NCI-H2171 (cell line): ENCODE results near the gene GPC6.
"Not testable (repeated sequence)": the region's sequence is repeated elsewhere in the genome, so short reads cannot be mapped to it uniquely, and the experiment has no call there.

Source experiments
- DNase-seq: peaks from one replicate; lab custom pipeline; 2025; lab: John Stamatoyannopoulos, UW

Gene GPC6

GRCh38 chr13:94323764-94324758 lies 1097.5 kb downstream of the GPC6 start:
- DNase-seq: no peak

- DNase-seq: no peak
Observed at GRCh38 chr13:94324767-94325540, 1098.3 kb downstream of the GPC6 start.

GRCh38 chr13:94325650-94326049 lies 1099.0 kb downstream of the GPC6 start:
- DNase-seq: no peak

GRCh38 chr13:94327318-94327717 lies 1100.7 kb downstream of the GPC6 start:
- no peak for DNase-seq

DNA sequence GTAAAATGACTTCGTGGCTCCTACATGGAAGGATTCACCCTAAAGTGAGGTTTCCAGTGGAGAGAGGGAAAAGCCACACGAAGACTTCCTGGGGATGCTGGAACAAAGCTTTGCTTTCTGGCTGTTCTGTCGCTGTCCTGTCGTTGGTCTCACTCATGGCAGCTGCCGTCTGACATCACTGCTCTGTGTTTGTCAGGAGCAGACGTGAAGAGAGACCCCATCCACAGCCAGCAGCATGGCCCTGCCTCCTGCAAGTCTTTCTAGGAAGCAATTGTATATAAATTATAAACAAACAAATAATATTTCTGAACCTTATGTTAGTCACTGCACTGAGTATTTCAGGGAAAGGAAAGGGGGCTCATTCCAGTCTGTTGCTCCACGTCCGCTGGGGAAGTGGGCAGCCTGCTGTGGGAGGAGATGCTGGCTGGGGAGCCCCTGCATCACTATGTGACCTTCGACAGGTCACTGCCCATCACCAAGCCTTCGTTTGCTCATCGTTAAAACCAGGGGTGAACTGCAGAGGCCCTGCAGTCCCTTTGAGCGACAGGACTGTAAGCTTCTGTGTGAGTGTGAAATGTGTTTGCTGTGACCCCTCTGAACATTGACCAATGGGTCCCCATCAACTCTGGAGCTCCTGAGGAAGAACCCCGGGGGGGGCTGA lies 1101.9 kb downstream of the GPC6 start:
- no peak for DNase-seq

GRCh38 chr13:94329277-94329676 lies 1102.7 kb downstream of the GPC6 start:
- DNase-seq: no peak

DNA sequence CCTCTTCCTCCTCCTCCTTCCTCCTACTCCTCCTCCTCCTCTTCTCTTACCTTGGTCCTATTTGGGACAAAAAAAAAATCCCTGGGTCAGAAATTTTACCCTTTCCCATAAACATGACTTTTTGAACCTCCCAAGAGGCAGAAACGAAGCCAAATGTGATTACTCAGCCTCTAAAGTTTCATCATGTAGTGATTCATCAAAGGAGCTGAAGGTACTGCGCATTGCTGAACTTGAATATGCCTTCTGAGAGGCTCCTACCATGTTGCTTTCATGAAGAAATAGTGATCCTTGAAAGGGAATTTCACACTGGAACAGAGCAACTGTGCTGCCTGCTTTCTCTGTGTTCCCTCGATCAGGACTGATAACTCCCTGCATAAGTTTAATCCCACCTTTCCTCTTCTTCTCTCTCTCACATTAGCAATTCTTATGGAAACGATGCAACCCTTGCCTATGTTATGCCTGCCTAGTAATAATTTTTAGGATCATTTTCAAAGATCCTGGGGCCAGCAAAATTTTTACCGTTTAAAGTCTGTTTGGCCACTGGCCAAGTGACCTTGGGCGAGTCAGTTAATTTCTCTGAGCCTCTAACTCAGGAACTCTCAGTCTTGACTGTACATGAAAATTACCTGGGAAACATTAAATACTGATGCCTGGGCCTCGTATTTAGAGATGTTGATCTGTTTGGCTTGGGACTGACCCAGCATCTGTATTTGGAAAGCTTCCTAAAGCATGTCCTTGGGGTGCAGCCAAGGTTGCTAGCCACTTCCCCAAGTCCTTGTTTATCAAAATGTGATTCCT lies 1103.3 kb downstream of the GPC6 start:
- DNase-seq: no peak

- DNase-seq: no peak
Observed at GRCh38 chr13:94330552-94331071, 1104.0 kb downstream of the GPC6 start.

- no peak for DNase-seq
Observed at GRCh38 chr13:94331281-94331680, 1104.7 kb downstream of the GPC6 start.

- DNase-seq: no peak
Observed at GRCh38 chr13:94332359-94333096, 1105.9 kb downstream of the GPC6 start.

DNA sequence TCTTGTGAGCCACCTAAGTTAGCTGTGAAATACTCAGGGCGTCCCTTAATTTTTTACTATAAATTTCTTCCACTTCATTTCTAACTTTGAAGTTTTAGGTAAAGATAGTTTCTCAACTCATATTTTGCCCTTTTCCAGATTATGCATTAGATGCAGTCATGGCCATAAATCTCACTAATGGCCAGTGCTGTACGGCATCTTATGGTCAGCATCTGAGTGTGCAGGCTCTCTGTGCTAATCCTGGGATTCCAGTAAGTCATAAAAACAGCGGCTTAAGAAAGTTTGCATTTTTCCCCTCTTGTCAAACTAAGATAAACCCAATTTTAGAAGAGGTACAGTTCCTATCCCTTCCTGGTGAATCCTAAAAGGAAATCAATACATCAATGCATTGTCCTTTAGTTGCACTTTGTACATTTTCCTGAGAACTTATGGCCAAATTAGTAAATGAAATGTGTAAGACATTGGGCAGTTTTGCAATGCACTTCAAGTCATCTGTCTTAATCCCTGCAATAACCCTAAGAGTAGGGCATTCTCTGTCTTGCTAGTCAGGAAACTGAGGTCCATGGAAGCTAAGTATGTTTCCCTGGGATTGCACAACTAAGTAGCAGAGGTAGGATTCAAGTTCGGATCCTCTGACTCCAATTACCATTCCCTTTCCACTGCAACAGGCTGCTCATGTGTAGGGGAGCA lies 1106.7 kb downstream of the GPC6 start:
- no peak for DNase-seq

- DNase-seq: no peak
Observed at GRCh38 chr13:94335761-94336526, 1109.3 kb downstream of the GPC6 start.

GRCh38 chr13:94339116-94339687 lies 1112.6 kb downstream of the GPC6 start:
- DNase-seq: no peak

- no peak for DNase-seq
Observed at GRCh38 chr13:94342436-94343242, 1116.0 kb downstream of the GPC6 start.

GRCh38 chr13:94343243-94343585 lies 1116.6 kb downstream of the GPC6 start:
- no peak for DNase-seq

DNA sequence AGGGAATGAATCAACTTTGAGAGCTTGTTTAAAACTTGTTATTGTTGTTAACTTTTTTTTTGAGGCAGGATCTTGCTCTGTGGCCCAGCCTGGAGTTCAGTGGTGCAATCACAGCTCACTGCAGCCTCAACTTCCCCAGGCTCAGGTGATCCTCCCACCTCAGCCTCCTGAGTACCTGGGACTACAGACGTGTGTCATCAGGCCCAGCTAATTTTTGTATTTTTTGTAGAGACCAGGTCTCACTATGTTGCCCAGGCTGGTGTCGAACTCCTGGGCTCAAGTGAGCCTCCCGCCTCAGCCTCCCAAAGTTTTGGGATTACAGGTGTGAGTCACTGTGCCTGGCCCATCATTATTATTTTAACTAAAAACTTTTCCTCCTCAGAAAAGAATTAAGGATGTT lies 1117.1 kb downstream of the GPC6 start:
- not testable (repeated sequence) for DNase-seq

DNA sequence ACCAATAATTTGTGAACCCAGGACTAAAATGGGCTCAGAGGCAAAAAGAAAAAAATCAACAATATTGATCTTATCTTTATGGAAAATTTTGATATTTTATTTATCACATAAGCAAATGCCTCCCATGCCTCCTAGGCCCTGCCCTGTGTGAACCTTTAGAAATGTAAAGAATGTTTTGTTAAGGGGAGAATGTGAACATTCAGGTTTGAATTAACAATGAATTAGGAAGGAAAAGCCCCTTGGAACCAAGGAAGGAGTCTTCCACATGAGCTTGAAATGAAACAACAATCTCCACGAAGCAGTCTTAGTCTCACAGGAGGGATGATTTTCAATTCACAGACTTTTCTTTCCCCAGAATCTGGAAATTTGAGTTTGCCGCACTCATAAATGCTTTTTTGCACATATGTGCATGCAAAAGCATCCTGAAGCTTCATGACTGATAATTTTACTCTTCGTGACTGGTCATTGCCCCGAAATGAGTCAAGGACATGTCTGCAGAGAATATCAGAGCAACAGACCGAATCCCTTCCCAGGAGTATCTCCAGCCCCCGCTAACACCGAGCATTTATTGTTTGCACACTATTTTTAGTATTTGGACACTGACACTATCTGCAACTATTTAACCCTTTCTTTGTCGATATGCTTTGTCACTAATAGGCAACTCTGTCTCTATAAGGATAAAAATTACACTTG lies 1117.7 kb downstream of the GPC6 start:
- no peak for DNase-seq
